GM19468 (cell line): ENCODE measurements around the gene RYR1.
"Not testable (repeated sequence)": the region's sequence is repeated elsewhere in the genome, so short reads cannot be mapped to it uniquely, and the experiment has no call there.

Experiments
- ATAC-seq: cut with Tn5 transposase; IDR thresholded peaks from one replicate; pipeline ENCODE4 v1.9.1; 2021; ENCODE audit warnings: mild to moderate bottlenecking, moderate library complexity, moderate number of reproducible peaks; ENCODE audit not compliant: unreplicated experiment; ENCODE audit errors: extremely low read depth

Gene RYR1

GRCh38 chr19:38452430-38453366 is 19.2 kb downstream of the RYR1 start:
- ATAC-seq = no peak

GRCh38 chr19:38453596-38453995 is 20.1 kb downstream of the RYR1 start:
- no peak for ATAC-seq

DNA sequence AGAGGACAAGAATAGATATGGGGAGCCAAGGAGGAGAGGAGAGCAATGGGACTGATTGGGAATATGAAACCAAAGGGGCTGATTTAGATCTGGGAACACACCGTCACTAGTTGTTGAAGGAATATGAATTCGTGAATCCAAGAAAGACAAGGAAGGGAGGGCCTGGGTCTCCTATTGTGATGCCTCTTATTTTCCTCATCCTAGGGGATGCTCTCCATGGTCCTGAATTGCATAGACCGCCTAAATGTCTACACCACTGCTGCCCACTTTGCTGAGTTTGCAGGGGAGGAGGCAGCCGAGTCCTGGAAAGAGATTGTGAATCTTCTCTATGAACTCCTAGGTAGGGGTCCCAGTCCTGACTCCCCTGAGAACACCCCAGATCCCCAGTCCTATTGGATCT is 21.5 kb downstream of the RYR1 start:
- no peak for ATAC-seq

- ATAC-seq = no peak
Measured at GRCh38 chr19:38457202-38457601, 23.7 kb downstream of the RYR1 start.

DNA sequence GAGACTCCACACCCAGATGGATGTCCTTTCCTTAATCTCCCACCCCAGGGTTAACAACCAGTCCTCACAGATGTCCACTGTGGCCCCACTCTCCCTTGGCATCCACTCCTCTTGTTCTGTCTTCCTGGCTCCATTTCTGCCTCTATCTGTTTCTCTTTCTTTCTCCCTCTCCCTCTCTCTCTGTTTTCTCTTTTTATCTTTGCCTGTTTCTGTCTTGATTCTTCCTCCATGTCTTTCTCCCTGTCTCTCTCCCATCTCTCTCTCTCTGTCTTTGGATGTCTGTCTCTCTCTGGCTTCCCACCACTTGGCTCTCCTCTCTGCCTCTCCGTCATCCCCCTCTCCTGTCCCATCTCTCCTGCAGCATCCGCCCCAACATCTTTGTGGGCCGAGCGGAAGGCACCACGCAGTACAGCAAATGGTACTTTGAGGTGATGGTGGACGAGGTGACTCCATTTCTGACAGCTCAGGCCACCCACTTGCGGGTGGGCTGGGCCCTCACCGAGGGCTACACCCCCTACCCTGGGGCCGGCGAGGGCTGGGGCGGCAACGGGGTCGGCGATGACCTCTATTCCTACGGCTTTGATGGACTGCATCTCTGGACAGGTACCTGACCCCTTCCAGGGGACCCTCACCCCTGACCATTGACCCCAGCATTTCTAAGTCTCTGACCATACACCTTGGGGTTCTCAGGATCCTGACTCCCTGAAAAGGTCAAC is 24.4 kb downstream of the RYR1 start:
- ATAC-seq = no peak

- ATAC-seq = no peak
Measured at GRCh38 chr19:38458991-38459390, 25.5 kb downstream of the RYR1 start.

GRCh38 chr19:38463365-38463764 is 29.9 kb downstream of the RYR1 start:
- ATAC-seq = no peak

GRCh38 chr19:38464421-38465082 is 31.1 kb downstream of the RYR1 start:
- no peak for ATAC-seq

DNA sequence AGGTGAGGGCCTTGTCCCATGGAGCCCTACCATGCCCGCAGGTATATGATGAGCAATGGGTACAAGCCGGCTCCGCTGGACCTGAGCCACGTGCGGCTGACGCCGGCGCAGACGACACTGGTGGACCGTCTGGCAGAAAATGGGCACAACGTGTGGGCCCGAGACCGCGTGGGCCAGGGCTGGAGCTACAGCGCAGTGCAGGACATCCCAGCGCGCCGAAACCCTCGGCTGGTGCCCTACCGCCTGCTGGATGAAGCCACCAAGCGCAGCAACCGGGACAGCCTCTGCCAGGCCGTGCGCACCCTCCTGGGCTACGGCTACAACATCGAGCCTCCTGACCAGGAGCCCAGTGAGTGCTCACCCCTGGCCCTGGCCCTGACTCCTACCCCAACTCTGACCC is 32.6 kb downstream of the RYR1 start:
- no peak for ATAC-seq

- ATAC-seq = no peak
Measured at GRCh38 chr19:38467541-38468525, 34.3 kb downstream of the RYR1 start.

GRCh38 chr19:38469151-38469550 is 35.7 kb downstream of the RYR1 start:
- ATAC-seq = no peak

DNA sequence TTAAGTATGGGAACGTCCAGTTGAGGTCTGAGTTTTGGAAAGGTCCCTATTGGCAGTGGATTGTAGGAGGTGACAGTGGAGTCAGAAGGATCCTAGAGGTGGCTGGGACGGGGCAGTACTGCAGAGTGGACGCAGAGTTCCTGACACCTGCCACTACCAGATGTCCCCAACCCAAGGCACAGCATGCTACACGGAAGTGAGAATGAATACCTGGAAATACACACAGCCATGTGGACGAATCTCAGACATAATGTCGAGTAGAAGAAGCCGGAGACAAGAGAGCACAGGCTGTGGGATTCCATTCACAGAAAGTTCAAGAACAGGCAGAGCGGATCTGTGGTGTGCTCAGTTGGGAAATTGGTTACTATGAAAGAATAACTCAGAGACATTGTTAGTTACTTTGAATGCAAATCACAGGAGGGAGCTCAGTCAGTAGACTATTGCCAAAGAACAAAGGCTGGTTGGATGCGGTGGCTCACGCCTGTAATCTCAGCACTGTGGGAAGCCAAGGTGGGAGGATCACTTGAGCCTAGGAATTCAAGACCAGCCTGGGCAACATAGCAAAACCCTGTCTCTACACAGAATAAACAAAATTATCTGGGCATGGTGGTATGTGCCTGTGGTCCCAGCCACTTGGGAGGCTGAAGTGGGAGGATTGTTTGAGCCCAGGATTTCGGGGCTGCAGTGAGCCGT is 37.4 kb downstream of the RYR1 start:
- no peak for ATAC-seq

GRCh38 chr19:38472725-38473124 is 39.2 kb downstream of the RYR1 start:
- ATAC-seq = not testable (repeated sequence)

DNA sequence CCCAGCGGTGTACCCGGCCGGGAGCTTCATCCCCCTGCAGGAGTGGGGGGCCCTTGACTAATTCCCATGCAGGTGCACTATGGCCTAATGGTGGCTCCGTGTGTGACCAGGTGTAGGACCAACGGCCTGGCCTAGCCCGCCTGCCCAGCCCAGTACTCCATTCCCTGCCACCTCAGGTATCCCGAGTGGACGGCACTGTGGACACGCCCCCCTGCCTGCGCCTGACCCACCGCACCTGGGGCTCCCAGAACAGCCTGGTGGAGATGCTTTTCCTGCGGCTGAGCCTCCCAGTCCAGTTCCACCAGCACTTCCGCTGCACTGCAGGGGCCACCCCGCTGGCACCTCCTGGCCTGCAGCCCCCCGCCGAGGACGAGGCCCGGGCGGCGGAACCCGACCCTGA is 39.7 kb downstream of the RYR1 start:
- no peak for ATAC-seq

DNA sequence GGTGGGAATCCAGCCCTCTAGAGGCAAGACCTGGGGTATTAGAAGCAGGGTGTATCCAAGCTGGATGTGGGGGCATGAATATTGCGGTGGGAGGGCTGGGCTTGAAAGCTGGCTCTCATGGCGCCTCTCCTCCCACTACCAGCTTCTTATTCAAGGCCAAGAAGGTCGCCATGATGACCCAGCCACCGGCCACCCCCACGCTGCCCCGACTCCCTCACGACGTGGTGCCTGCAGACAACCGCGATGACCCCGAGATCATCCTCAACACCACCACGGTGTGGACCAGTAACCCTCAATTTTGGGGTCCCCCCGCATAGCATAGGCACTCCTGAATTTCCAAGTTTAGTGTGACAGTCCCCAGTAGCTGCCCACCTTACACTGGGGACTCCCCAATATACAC is 41.7 kb downstream of the RYR1 start:
- no peak for ATAC-seq

- no peak for ATAC-seq
Measured at GRCh38 chr19:38478273-38478971, 44.9 kb downstream of the RYR1 start.

DNA sequence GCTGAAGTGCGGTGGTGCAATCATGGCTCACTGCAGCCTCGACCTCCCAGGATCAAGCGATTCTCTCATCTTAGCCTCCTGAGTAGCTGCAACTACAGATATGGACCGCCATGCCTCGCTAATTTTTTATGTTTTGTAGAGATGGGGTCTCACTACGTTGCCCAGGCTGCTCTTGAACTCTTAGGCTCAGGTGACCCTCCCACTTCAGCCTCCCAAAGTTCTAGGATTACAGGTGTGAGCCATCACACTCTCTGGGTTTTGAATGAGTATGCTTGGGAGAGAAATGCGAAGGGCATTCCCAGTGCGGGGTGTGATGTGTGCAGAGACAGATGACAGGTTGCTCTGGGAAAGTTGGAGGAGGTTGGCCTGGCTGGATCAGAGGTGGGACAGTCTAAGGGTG is 49.0 kb downstream of the RYR1 start:
- no peak for ATAC-seq

- ATAC-seq = no peak
Measured at GRCh38 chr19:38483016-38483630, 49.6 kb downstream of the RYR1 start.
